NCI-H526 (cell line): ENCODE measurements around the gene UQCR10.

Source experiments
- DNase-seq, 2 experiments: peaks; one replicate each; lab custom pipeline; 2025; lab: John Stamatoyannopoulos, UW

UQCR10 gene

GRCh38 chr22:29762263-29762662 lies 4.9 kb upstream of the UQCR10 start:
- no peak for DNase-seq

GRCh38 chr22:29765905-29766631 lies 1.1 kb upstream of the UQCR10 start:
- DNase-seq = peak in 1 of 2 experiments; percentile 47

GRCh38 chr22:29766632-29767170 lies 468 bp upstream of the UQCR10 start, which contains the start of gene ZMAT5:
TSS of gene ZMAT5 (minus strand) at chr22:29767007. CDS start at chr22:29748544, 18,463 bp downstream.
- DNase-seq = peak; percentile 90 to 96

GRCh38 chr22:29768052-29768693 lies 1.0 kb downstream of the UQCR10 start:
- DNase-seq = no peak

- DNase-seq = no peak
These were observed 2.7 kb downstream of the UQCR10 start for GRCh38 chr22:29769723-29770321.

- DNase-seq = peak in 1 of 2 experiments; percentile 33
These were observed 5.0 kb downstream of the UQCR10 start for GRCh38 chr22:29772170-29772641.

GRCh38 chr22:29773233-29773632 lies 6.1 kb downstream of the UQCR10 start:
- no peak for DNase-seq

GRCh38 chr22:29780220-29780619 lies 13.1 kb downstream of the UQCR10 start:
- no peak for DNase-seq

- DNase-seq = no peak
These were observed 13.8 kb downstream of the UQCR10 start for GRCh38 chr22:29780748-29781676.

GRCh38 chr22:29782061-29782845 lies 15.1 kb downstream of the UQCR10 start:
- no peak for DNase-seq

GRCh38 chr22:29784451-29785361 lies 17.5 kb downstream of the UQCR10 start:
- DNase-seq = no peak

GRCh38 chr22:29786031-29786430 lies 18.9 kb downstream of the UQCR10 start:
- no peak for DNase-seq

GRCh38 chr22:29787371-29787980 lies 20.3 kb downstream of the UQCR10 start:
- DNase-seq = no peak

- no peak for DNase-seq
These were observed 21.4 kb downstream of the UQCR10 start for GRCh38 chr22:29788339-29789279.

GRCh38 chr22:29790061-29790460 lies 22.9 kb downstream of the UQCR10 start:
- no peak for DNase-seq

- DNase-seq = no peak
These were observed 26.2 kb downstream of the UQCR10 start for GRCh38 chr22:29793396-29793795.

GRCh38 chr22:29795663-29796062 lies 28.5 kb downstream of the UQCR10 start:
- DNase-seq = no peak

GRCh38 chr22:29797351-29797750 lies 30.2 kb downstream of the UQCR10 start:
- no peak for DNase-seq
